Measurements from ENCODE around the gene ATP9B. TPM values are rescaled to one million over a fixed set of nuclear protein-coding genes. Genes with fewer than 3 reads are reported as not detected.

The ATP9B gene
- total RNA-seq, 2 donors from 2014 or later = 25.9 to 34.6 TPM

DNA sequence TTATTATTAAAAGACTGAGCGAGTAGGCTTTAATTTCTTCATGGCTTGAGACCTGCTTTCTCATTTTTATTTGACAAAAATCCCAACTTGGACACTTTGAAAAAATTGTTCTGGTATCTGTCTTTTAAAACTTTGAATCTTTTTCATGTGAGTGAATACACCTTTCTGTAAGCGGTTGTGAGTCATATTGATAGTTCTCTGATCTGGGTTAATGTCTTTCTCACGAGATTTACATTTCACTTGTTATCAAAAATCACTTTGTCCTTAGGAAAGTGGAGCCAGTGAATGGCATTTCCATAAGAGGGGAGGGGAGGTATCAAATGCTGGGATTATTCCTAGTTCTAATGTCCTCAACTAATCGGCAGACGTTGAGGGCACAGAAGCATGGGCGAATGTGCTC is 36.3 kb downstream of the ATP9B start:
- no peak overlapping the region for H3K27ac Mint-ChIP-seq
- peaks cover 0 to 23% of the 10 kb centered on the region in 2 donors for H3K36me3 Mint-ChIP-seq
- no peak for DNase-seq (ENCODE audit: low spot score in 2 of 2)
- no peak for ATAC-seq
- peaks cover 0 to 3% of the 10 kb centered on the region in 2 donors for H3K9me3 Mint-ChIP-seq

DNA sequence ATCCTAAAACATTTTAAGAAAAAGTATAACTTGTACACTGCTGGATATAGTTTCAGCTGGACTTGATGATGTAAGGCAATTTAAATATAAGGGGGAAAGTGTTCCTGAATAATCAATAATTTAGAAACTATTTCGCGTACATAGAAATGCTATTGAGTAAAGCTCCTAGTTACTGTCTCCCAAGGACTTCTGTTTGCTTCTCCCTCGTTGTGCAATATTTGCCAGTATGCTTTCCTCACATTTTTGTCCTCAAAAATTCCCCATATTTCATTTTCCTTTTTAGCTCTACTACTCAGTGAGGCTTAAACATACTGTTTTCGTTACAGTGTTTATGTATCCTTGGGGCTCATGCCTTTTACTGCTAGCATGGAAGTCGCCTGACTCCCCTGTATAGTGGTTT is 36.9 kb downstream of the ATP9B start:
- Mint-ChIP-seq H3K36me3 (peaks cover 0 to 17% of the 10 kb centered on the region in 2 donors), H3K27ac (no peak overlapping the region), H3K9me3 (no peaks in the 10 kb centered on the region)
- ATAC-seq (no peak), DNase-seq (ENCODE audit: low spot score in 2 of 2) (no peak)

DNA sequence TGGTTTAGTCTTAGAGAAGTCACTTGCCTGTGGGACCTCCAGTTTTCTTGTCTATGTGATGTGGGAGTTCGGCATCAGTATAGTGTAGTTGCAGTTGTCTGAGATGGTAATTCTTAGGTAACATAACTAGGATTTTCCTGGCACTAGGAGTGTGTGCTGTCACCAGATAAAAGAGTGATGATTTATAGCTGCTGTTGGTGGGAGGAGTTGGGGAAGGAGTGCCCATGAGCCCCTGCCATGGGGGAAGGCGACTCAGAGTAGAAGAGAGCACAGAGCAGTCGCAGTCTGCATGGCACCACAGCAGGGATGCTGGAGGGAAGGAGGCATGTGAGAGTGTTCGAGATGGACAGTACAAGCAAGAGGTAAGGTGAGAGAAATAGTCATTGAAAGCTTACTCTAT is 38.7 kb downstream of the ATP9B start:
- Mint-ChIP-seq H3K36me3 (peaks cover 0 to 6% of the 10 kb centered on the region in 2 donors), H3K27ac (no peak overlapping the region), H3K9me3 (no peaks in the 10 kb centered on the region)
- ATAC-seq (no peak), DNase-seq (ENCODE audit: low spot score in 2 of 2) (no peak)

DNA sequence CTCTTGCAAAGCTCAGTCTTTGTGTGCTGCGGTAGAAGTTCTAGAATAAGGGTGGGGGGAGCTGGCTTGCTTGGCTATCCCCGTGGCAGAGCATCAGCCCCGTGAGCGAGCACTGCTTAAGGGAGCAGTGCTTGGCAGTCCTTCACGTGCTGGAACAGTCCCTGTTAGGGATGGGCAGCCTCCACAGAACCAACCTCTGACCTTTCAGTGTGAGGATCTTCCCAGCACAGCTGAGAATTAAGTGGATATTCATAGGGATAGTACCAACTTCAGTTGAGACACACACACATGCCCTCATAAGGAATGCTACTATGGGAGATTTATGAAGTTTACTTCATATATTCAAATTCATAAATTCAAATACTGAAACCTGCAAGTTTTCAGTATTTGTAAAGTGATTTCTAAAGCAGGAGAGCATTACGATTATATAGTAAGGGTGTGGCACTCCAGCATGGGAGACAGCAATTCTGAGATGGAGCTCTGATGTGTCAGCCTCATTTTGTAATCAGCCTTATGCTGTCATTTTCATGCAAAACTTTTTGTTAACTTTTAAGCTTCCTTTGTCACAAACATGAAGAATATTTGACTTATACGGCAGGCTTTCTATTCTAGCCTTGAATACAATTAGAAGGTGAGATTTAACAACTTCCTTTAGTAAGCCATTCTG is 39.5 kb downstream of the ATP9B start:
- no peak for DNase-seq (ENCODE audit: low spot score in 2 of 2)
- no peaks in the 10 kb centered on the region for H3K9me3 Mint-ChIP-seq
- no peak overlapping the region for H3K27ac Mint-ChIP-seq
- no peak for ATAC-seq
- H3K36me3 Mint-ChIP-seq = peaks cover 0 to 6% of the 10 kb centered on the region in 2 donors

DNA sequence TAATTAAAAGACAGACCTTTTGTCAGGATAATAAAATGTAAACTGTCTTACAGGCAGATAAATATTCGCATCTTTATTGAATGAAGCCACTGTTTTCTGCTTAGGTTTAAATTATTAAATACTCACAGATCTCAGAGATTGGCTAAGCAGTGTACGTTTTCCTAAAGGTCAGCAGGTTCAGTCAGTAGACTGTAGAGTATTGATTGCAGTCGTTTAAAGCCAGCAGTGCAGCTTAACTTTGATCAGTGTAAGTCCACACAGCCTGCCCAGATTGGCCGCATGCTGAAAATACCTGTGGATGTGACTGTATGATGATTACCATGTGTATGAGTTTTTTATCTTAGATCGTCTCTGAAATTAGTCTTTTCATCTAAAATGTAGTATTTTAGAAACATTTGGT is 42.3 kb downstream of the ATP9B start:
- peaks cover 12 to 13% of the 10 kb centered on the region in 2 donors for H3K36me3 Mint-ChIP-seq
- no peak for ATAC-seq
- no peaks in the 10 kb centered on the region for H3K9me3 Mint-ChIP-seq
- H3K27ac Mint-ChIP-seq = no peak overlapping the region
- DNase-seq (ENCODE audit: low spot score in 2 of 2) = no peak

DNA sequence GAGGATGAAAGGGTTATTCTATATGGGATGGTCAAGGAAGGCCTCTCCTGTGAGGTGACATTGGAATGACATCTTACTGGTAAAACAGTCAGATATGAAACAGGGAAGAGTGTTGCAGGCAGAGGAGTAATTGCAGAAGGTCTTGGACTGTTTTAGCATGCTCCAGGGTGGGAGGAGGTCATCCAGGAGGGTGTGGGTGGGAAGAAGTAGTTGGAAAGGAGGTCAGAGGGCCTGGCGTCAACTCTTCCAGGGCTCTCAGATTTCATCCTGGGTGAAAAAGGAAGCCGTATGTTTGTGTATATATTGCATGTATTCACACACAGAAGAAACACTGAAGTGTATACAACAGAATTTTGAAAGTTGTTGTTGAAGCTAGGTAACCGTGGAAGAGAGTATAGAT is 48.2 kb downstream of the ATP9B start:
- no peaks in the 10 kb centered on the region for H3K9me3 Mint-ChIP-seq
- H3K27ac Mint-ChIP-seq = no peak overlapping the region
- H3K36me3 Mint-ChIP-seq = peaks cover 12 to 13% of the 10 kb centered on the region in 2 donors
- DNase-seq (ENCODE audit: low spot score in 2 of 2) = no peak
- ATAC-seq = no peak

DNA sequence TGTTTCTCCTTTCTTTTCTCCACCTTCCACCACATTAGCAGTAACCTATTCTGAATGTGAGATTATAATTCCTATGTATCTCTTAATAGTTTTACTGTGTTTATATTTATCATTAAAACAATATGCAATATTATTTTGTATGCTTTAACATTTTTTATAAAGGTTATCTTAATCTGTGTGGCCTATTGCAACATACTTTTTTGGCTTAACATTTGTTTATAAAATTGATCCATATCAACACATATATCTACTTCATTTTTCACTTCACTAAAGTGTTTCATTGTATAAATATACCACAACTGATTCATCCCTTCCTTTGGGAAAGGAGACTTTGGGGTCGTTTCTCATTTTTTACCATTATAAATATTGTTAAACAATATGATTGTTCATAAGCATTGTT is 48.6 kb downstream of the ATP9B start:
- no peak overlapping the region for H3K27ac Mint-ChIP-seq
- DNase-seq (ENCODE audit: low spot score in 2 of 2) = no peak
- ATAC-seq = no peak
- no peaks in the 10 kb centered on the region for H3K9me3 Mint-ChIP-seq
- H3K36me3 Mint-ChIP-seq = peaks cover 12 to 13% of the 10 kb centered on the region in 2 donors

DNA sequence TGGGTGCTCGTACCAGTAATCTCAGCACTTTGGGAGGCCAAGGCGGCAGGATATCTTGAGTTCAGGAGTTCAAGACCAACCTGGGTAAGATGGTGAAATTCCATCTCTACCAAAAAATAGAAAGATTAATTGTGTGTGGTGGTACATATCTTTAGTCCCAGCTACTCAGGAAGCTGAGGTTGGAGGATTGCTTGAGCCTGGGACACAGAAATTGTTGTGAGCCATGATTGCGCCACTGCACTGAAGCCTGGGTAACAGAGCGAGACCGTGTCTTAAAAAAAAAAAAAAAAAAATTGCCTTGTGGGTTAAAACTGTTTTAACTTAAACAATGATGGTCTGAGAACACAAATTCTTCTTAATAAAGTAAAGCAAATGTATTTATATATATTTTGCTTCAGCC is 49.6 kb downstream of the ATP9B start:
- H3K27ac Mint-ChIP-seq = no peak overlapping the region

DNA sequence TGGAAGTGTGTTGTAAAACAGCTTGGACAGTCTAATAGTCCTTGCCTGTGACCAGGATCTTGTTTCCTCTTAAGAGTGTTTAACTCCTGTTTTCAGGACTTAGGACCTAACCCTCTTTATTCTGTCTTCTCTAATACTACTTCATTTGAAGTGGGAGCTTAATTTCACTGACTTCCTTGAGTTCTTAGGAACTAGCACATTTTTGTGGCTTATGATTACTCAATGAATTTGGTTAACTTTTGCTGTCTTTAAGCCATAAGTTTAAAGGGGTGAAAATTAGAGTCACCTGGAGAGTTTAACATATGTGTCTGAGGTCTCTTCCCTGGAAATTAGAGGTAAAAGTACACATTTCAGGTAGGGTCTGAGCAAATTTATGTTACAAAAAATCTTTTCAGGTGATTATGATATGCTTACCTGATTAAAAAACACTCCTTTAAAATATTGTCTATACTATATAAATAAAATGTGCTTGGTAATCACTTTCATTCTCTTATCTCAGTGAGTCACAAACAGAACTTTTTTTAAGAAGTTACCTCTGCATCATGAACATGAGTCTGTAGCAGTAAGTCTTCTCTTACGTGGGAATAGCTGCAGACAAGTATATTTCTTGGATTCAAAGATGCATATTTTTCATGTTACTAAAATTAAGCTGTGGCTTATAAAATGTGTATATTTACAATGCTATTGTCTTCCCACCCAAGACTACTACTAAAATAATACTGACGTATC is 52.7 kb downstream of the ATP9B start:
- no peak for DNase-seq (ENCODE audit: low spot score in 2 of 2)
- no peaks in the 10 kb centered on the region for H3K36me3 Mint-ChIP-seq
- no peak for ATAC-seq
- H3K9me3 Mint-ChIP-seq = no peaks in the 10 kb centered on the region
- H3K27ac Mint-ChIP-seq = no peak overlapping the region

More for the DNA sequence above, 49.6 kb downstream of the ATP9B start:
- H3K36me3 Mint-ChIP-seq = peaks cover 12 to 13% of the 10 kb centered on the region in 2 donors
- ATAC-seq = no peak
- no peak for DNase-seq (ENCODE audit: low spot score in 2 of 2)
- H3K9me3 Mint-ChIP-seq = no peaks in the 10 kb centered on the region

DNA sequence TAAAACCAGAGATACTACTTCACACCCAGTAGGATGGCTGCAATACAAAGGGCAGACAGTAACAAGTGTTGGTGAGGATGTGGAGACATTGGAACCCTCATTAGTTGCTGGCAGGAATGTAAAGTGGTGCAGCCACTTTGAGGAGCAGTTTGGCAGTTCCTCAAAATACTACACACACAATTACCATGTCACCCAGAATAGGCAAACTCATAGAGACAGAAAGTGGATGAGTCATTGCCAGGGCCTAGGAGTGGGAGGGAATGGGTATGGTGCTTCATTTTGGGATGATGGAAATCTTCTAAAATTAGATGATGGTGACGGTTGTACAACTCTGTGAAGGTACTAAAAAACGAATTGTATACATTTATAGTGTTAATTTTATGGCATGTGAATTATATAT is 54.8 kb downstream of the ATP9B start:
- DNase-seq (ENCODE audit: low spot score in 2 of 2) = no peak
- ATAC-seq = peak in 1 of 2 donors; percentile 63
- peaks cover 0 to 4% of the 10 kb centered on the region in 2 donors for H3K36me3 Mint-ChIP-seq
- no peaks in the 10 kb centered on the region for H3K9me3 Mint-ChIP-seq
- no peak overlapping the region for H3K27ac Mint-ChIP-seq

DNA sequence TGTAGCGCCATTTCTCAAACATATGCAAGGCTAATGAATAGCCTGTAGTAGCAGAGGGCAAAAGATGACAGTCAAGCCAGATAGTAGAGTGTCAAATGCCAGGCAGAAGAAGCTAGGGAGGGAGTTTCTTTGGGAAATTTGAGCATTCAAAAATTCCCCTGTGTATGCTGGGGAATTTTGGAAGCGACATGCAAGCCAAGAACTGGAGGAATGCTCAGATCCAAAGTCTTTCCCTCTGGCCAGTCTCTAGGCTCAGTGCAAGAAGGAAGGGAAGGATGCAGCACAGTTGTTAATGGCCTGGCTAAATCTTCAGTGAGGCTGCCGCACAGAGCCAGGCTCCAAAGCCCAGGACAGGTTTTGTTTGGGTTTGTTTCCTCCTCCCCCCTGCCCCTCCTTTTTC is 59.9 kb downstream of the ATP9B start:
- Mint-ChIP-seq H3K9me3 (no peaks in the 10 kb centered on the region), H3K27ac (no peak overlapping the region), H3K36me3 (peaks cover 0 to 15% of the 10 kb centered on the region in 2 donors)
- ATAC-seq (no peak), DNase-seq (ENCODE audit: low spot score in 2 of 2) (no peak)

DNA sequence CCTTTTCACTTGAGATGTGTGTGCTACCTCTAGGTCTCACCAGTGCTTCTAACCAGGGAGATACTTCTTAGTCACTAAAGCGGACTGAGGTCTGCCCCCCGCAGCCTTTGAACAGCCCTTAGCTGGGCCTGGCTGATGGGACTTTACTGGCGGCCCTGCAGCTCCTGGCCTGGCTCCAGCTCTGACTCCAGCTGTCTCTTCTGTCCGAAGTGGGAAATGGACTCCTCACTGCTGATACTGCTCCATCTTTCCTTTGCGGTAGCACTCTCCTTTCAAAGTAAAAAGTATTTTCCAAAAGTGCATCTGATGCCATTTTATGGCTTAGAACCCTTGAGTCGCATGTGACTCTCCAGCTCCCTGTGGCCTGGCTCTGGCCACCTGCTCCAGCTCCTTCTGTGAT is 64.5 kb downstream of the ATP9B start:
- H3K36me3 Mint-ChIP-seq = peaks cover 15 to 19% of the 10 kb centered on the region in 2 donors
- H3K9me3 Mint-ChIP-seq = no peaks in the 10 kb centered on the region
- DNase-seq (ENCODE audit: low spot score in 2 of 2) = no peak
- no peak for ATAC-seq
- no peak overlapping the region for H3K27ac Mint-ChIP-seq

DNA sequence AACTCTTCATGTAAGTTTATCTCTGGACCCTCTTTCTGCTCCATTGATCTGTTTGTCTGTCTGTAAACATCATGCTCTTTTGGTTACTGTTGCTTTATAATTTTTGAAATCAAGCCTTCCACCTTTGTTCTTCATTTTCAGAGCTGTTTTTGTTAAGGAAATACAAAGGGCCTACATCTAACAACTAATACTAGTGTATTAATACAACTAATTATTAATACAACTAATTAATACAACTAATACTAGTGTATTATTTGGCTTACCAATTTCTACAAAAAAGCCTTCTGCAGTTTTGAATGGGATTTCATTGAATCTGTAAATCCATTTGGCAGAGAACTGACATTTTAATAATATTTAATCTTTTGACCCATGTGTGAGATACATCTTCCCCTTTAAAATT is 66.7 kb downstream of the ATP9B start:
- DNase-seq (ENCODE audit: low spot score in 2 of 2) = no peak
- Mint-ChIP-seq H3K9me3 (no peaks in the 10 kb centered on the region), H3K27ac (no peak overlapping the region), H3K36me3 (peaks cover 13 to 15% of the 10 kb centered on the region in 2 donors)
- no peak for ATAC-seq

DNA sequence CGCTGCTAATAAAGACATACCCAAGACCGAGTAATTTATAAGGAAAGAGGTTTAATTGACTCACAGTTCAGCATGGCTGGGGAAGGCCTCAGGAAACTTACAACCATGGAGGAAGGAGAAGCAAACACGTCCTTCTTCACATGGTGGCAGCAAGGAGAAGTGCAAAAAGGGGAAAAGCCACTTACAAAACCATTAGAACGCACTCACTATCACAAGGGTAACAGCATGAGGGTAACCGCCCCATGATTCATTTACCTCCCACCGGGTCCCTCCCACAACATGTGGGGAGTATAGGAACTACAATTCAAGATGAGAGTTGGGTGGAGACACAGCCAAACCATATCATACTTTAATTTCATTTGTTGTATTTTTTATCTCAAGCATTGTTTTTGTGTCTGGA is 67.5 kb downstream of the ATP9B start:
- H3K27ac Mint-ChIP-seq = no peak overlapping the region
- peaks cover 13 to 15% of the 10 kb centered on the region in 2 donors for H3K36me3 Mint-ChIP-seq
- no peak for ATAC-seq
- H3K9me3 Mint-ChIP-seq = no peaks in the 10 kb centered on the region
- no peak for DNase-seq (ENCODE audit: low spot score in 2 of 2)

DNA sequence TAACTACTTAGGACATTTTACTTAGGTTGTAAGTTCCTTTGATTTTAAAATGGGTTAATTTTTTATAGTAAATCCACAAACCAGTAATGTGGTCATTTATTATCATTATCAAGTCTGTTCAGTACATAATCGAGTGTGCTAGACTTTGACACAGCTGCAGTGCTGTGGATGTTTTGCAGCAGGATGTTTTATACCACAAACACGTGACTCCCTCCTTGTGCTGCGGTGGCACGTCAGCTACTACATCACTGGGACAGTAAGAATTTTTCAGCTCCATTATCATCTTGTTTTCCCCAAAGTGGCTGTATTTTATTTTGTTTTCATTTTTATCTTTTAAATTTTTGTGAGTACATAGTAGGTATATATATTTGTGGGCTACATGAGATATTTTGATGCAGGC is 70.0 kb downstream of the ATP9B start:
- no peak overlapping the region for H3K27ac Mint-ChIP-seq
- no peaks in the 10 kb centered on the region for H3K9me3 Mint-ChIP-seq
- H3K36me3 Mint-ChIP-seq = peaks cover 8 to 15% of the 10 kb centered on the region in 2 donors
- DNase-seq (ENCODE audit: low spot score in 2 of 2) = no peak
- ATAC-seq = peak in 1 of 2 donors; percentile 55

DNA sequence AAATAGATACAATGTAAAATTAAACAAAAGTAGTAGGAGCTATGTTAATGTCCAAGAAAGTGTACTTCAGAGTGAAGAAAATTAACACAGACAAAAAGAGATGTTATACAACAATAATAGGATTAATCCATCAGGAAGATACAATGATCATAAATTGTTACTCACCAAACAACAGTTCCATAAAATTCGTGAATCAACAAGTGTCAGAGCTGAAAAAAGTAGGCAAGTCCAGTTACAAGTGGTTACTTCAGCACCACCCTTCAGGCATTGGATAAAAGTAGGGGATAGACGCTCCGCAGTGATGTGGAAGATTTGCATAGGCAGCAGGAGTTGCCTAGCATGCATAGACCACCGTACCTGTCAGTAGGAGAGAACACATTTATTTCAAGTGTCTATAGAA is 77.8 kb downstream of the ATP9B start:
- no peak for DNase-seq (ENCODE audit: low spot score in 2 of 2)
- no peak overlapping the region for H3K27ac Mint-ChIP-seq
- ATAC-seq = no peak

DNA sequence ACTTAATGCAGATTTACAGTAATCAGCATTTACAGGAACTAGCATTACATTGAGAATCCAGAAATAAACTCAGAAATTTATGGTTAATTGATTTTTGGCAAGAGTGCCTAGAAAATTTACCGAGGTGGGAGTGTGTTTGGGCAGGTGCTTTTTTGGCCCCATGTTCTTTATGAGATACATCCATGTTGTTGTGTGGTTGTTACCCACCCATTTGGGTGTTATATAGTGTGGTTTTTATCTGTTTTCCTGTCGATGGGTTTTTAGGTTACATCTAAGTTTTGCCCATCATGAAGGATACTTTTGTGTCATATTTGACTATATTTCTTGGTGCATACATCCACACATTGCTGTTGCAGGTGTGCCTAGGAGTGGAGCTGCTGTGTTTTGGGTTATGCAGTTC is 82.0 kb downstream of the ATP9B start:
- no peak for ATAC-seq
- peaks cover 10 to 11% of the 10 kb centered on the region in 2 donors for H3K36me3 Mint-ChIP-seq
- no peaks in the 10 kb centered on the region for H3K9me3 Mint-ChIP-seq
- no peak for DNase-seq (ENCODE audit: low spot score in 2 of 2)
- no peak overlapping the region for H3K27ac Mint-ChIP-seq

More for the DNA sequence above, 77.8 kb downstream of the ATP9B start:
- Mint-ChIP-seq H3K36me3 (peaks cover 12 to 16% of the 10 kb centered on the region in 2 donors), H3K9me3 (no peaks in the 10 kb centered on the region)

DNA sequence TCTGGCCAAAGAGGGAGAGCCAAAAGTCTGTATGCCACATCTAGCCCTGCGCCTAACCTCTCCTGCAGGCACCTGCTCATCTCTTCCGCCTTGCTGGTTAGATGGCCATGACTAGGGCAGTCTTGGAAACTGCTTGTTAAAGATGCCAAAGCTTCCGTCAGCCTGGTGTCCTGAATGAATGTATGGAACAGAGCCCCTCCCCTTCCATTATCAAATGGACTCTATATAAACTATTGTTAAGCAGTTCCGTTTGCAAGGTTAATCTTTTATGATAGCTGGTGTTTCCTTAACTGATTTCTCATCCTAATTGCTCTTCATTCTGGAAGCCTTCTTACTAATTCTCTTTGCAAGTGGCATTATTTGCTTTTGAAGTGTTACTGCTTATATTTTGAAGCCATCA is 87.1 kb downstream of the ATP9B start:
- Mint-ChIP-seq H3K9me3 (no peaks in the 10 kb centered on the region), H3K36me3 (peaks cover 4 to 25% of the 10 kb centered on the region in 2 donors), H3K27ac (peak overlapping the region; percentile 9 to 51)
- DNase-seq (ENCODE audit: low spot score in 2 of 2) (no peak), ATAC-seq (no peak)

All from activated naive CD4-positive, alpha-beta T cell treated with anti-CD3 and anti-CD28 coated beads, Interleukin-2, amount 50 U/mL, for 72 hours (primary cell).